Measurements from ENCODE around the gene ASB9. TPM values are rescaled to one million over a fixed set of nuclear protein-coding genes. Genes with fewer than 3 reads are reported as not detected.

The ASB9 gene
- total and polyA plus RNA-seq, 8 donors = 1.5 to 41.7 (median 4.1) TPM

GRCh38 chrX:15217161-15217560, 52.7 kb downstream of the ASB9 start:
- no peak overlapping the region for H3K4me3 ChIP-seq
- no peak overlapping the region for H3K27ac ChIP-seq
- 52 to 68% methylated on average over 1 of the region's 1 CpG for WGBS, 2 donors
- DNase-seq (no peak), ATAC-seq (no peak), FAIRE-seq (no peak)
- intact Hi-C loops (cut with DNase I) = no loop called here
- H3K4me1 ChIP-seq = no peaks in the 10 kb centered on the region
- H3K9me3 ChIP-seq = no peaks in the 10 kb centered on the region
- H3K36me3 ChIP-seq = no peaks in the 10 kb centered on the region
- H3K27me3 ChIP-seq = peaks cover 0 to 5% (median 0%) of the 10 kb centered on the region in 4 donors
- no peak for TF ChIP-seq CTCF (IDR thresholded peaks at IDR 0.05)

DNA sequence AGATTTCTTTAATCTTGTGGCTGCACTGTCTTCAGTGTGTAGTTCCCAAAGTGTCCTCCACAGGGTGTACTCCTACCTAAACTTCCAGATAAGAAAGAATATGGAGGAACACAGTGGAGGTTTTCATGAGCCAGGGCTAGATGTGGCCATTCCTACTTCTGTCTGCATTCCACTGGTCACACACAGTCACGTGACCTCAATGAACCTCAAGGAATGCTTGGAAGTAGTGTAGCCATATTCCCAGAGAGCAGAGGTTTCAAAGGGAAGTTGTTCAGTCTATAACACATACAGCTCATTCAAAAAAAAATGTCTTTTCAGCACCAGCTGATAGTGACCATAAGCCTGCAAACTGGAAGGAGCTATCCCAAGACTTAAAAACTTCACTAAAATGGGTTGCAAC, 53.6 kb downstream of the ASB9 start:
- H3K9me3 ChIP-seq = no peaks in the 10 kb centered on the region
- intact Hi-C loops (cut with DNase I) = no loop called here
- no peaks in the 10 kb centered on the region for H3K36me3 ChIP-seq
- WGBS, 2 donors = 71 to 97% methylated on average over 1 of the region's 1 CpG
- no peak overlapping the region for H3K4me3 ChIP-seq
- H3K4me1 ChIP-seq = no peaks in the 10 kb centered on the region
- DNase-seq (no peak), ATAC-seq (no peak), FAIRE-seq (no peak)
- H3K27ac ChIP-seq = no peak overlapping the region
- H3K27me3 ChIP-seq = peaks cover 0 to 11% (median 0%) of the 10 kb centered on the region in 4 donors
- TF ChIP-seq CTCF (IDR thresholded peaks at IDR 0.05) = no peak

GRCh38 chrX:15215366-15215765, 54.5 kb downstream of the ASB9 start:
- H3K27ac ChIP-seq = no peak overlapping the region
- H3K36me3 ChIP-seq = no peaks in the 10 kb centered on the region
- no peak for ATAC-seq
- FAIRE-seq = no peak
- H3K4me3 ChIP-seq = no peak overlapping the region
- no peak for DNase-seq
- peaks cover 0 to 12% (median 0%) of the 10 kb centered on the region in 4 donors for H3K27me3 ChIP-seq
- TF ChIP-seq CTCF (IDR thresholded peaks at IDR 0.05) = no peak
- no peaks in the 10 kb centered on the region for H3K4me1 ChIP-seq
- no peaks in the 10 kb centered on the region for H3K9me3 ChIP-seq
- intact Hi-C loops (cut with DNase I) = no loop called here
- 68 to 77% methylated on average over 2 of the region's 2 CpGs for WGBS, 2 donors

DNA sequence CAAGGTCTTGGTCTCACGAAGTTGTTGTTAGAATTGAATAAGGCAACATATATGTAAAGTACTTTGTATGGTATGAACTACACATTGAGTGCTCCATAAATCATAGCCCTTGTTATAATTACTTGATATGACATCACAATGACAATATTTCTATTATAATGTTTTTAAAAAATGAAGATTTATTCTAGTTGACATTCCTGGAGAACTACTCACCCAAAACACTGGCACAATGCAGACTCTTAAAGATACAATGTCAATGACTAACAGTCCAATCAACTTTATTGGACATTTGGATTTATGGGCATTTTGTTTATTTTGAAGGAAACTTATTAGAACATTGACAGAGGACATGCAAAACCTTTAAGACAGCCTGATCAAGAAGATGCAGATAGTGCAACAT, 55.3 kb downstream of the ASB9 start:
- H3K36me3 ChIP-seq = no peaks in the 10 kb centered on the region
- H3K4me3 ChIP-seq = no peak overlapping the region
- intact Hi-C loops (cut with DNase I) = no loop called here
- H3K27ac ChIP-seq = no peak overlapping the region
- no peaks in the 10 kb centered on the region for H3K4me1 ChIP-seq
- no peaks in the 10 kb centered on the region for H3K9me3 ChIP-seq
- TF ChIP-seq CTCF (IDR thresholded peaks at IDR 0.05) = no peak
- H3K27me3 ChIP-seq = peaks cover 0 to 12% (median 0%) of the 10 kb centered on the region in 4 donors
- 26 to 34% methylated on average over 1 of the region's 1 CpG for WGBS, 2 donors
- no peak for FAIRE-seq
- no peak for ATAC-seq
- DNase-seq = no peak

GRCh38 chrX:15209096-15209495, 60.8 kb downstream of the ASB9 start:
- TF ChIP-seq CTCF (IDR thresholded peaks at IDR 0.05) = no peak
- H3K36me3 ChIP-seq = no peaks in the 10 kb centered on the region
- no peak overlapping the region for H3K27ac ChIP-seq
- no peaks in the 10 kb centered on the region for H3K9me3 ChIP-seq
- H3K4me3 ChIP-seq = no peak overlapping the region
- intact Hi-C loops (cut with DNase I) = no loop called here
- DNase-seq (no peak), ATAC-seq (no peak), FAIRE-seq (peak; percentile 86)
- 73 to 78% methylated on average over 3 of the region's 3 CpGs for WGBS, 2 donors
- peaks cover 0 to 11% (median 0%) of the 10 kb centered on the region in 4 donors for H3K27me3 ChIP-seq
- no peaks in the 10 kb centered on the region for H3K4me1 ChIP-seq

All from pancreas (tissue), 10 donors.